GM18517 (cell line): Measurements from ENCODE around the gene FBXL14.

ENCODE experiments used
- ATAC-seq: cut with Tn5 transposase; IDR thresholded peaks from one replicate; pipeline ENCODE4 v1.9.1; 2021; ENCODE audit warnings: mild to moderate bottlenecking, moderate library complexity; ENCODE audit not compliant: unreplicated experiment

The FBXL14 gene

GRCh38 chr12:1540690-1541089 is 53.7 kb downstream of the FBXL14 start:
- ATAC-seq: no peak

DNA sequence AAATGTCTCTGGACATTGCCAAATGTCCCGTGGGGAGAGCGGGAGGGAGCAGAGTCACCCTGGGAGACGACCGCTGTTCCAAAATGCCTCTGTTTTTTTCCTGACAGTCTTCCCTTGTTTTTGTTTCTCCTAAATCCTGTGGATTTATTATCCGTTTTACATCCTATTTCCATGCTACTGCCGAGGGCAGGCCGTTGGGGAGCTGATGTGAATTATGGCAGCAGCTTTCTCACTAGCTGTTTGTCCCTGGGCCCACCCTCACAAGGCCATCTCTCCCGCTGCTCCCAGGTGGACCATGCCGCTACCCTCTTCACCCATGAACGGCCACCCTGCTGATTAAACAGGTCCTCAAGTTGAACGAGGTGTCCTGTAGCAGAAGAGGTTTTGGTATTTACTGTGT is 55.2 kb downstream of the FBXL14 start:
- no peak for ATAC-seq

- ATAC-seq: no peak
Measured at GRCh38 chr12:1536817-1537216, 57.6 kb downstream of the FBXL14 start.

DNA sequence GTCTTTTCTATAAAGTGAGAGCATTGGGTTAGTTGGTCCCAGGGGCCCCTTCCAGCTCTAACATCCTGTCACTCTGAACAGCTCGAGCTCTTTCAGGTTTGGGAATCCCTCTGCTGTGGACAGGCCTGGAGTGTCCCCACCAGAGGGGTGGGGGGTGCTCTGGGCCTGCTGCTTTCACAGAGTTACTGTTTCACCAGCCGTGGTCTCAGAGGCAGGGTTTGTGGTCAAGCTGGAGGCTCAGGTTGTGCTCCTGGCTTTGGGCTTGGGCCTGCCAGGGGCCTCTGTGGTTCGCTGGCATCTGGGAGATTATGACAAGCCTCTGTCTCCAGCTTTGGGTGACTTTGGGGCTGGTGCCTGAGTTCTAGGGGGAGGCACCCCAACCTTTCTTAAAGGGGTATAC is 59.6 kb downstream of the FBXL14 start:
- ATAC-seq: no peak

DNA sequence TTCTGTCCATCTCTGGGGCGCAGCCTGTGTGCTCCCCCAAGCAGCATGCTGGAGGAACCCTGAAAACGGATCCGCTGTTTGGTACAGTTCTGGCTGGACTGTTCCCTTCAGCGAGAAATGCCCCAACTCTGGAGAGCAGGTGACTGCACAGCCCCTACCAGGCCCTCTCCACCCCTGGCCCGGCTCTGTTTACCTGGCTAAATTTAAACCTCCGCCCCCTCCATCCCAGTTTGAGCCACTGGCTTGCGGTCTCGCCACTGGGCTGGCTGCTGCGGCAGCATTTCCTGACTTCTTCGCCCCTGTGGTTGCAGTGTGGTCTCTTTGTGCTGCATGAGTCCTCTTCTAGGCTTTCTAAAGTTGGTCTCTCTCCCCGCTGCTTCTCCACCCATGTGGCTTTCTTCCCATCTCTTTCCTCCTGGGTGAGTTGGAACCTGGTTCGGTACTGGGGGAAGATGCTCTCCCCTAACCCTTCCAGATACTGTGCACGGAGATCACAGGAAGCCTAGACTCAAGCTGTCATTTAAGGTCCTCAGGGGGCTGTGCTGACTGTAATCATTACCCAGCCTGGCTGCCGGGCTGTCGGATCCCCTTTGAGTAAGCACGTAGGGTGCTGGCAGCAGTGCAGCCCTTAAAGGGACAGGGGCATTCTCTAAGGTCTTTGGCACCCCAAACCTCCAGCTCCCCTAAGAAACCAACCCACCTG is 60.6 kb downstream of the FBXL14 start:
- ATAC-seq: peak; percentile 62

DNA sequence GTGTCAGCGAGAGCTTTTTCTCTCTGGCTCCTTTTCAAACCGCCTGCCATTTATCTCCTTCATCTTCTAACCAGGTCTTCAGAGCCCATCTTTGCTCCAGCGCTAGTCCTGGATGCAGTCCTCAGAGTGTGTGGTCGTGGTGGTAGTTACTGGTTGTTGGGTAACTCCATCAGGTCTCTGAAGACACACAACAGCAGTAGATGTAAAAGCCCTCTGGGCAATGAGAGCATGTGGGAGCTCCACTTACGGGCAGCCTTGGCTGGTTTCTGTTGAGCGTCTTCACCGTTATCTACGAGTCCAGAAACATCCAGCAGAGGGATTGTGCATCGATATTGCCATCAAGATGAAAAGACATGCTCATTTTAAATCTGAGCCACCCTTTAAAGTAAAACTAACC is 61.2 kb downstream of the FBXL14 start:
- ATAC-seq: peak; percentile 37

DNA sequence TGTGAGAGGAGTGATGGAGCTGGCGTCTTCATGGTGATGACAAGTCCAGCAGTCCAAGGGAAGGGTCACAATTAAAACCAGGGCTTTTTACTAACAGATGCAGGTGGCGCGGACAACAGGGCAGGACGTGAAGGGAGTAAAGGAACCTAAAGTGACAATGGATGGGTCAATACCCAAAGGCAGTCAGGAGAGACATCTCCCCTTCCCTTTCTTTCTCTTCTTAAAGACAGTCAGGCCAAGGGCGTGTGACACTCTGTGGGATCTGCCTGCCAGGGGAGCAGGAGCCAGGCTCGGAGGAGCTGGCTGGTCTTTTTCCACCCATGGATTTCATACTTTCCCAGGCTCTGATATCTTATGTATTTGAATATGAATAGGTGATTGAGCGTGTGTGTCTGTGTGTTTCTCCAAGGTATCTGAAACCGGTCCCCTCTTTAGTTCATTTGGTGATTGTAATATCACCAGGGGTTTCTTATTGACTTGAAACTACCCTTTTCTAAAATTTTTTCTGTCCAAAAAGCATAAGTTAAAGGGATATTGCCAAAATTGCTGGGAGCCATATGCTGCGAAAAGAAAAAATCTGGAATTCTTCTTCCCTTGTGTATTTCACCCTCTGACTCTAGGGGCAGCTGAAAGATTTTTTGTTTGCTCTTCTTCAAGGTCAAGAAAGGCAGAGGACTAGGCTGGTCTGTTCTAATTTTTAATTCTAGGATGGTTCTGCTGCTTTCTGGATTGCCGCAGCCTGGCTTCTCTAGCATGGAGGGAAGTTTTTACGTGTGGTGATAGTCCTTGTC is 61.8 kb downstream of the FBXL14 start:
- ATAC-seq: no peak

GRCh38 chr12:1531654-1532374 is 62.6 kb downstream of the FBXL14 start:
- ATAC-seq: no peak

DNA sequence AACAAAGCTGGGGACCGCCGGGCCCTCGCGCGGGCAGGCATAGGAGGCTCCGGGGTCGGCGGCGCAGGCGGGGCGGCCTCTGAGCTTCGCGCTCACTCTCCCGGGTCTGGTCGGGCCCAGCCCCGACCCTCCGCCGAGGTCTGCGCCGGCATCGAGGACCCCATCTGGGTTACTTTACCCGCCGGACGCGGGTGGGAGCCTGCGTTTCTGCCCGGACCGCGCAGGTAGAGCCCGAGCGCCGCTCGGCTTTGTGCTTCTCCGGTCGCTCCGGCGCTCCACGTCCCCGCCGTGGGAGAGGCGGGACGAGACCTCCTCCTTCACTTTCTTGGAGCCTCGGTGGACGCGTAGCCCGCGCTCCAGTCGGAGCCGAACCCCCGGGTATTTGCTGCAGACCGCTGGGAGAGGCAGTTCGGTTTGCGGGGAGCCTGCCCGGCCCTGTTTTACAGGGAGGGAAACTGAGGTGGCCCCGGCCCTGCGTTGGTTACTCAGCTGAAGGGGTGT is 63.2 kb downstream of the FBXL14 start:
- no peak for ATAC-seq

GRCh38 chr12:1530592-1531152 is 63.7 kb downstream of the FBXL14 start:
- ATAC-seq: no peak

DNA sequence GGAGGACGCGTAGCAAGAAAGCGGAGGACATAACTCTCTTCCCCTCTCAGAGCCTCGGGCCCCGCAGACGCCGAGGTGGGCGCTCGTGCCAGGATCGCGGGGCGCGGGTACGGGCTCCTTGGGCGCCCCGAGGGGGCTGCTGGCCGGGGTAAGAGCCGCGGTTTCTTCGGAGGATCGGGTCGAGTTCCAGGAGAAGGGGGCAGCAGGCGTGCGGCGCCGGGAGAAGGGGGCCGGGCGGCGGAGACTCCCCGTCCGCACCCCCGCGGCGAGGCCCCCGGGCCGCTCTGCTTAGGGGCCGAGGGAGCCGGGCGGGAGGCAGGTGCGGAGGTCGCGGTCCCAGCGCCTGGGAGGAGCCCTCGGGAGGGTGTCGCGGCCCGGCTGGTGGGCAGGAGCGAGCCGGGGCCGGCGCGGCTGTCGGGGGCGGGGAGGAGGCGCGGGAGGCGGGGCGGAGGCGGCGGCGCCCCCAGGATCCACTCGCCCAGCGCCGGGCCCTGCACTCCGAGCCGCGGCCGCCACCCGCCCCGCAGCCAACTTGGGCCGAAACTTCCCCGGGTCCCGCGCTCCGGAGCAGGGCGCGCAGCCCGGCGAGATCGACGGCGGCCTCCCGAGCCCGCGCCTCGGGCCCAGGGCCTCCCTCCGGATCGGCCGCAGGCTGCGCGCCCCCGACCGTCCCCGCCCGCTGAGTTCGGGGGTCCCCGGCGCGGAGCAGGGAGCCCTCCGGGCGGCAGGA is 64.4 kb downstream of the FBXL14 start:
- ATAC-seq: no peak

DNA sequence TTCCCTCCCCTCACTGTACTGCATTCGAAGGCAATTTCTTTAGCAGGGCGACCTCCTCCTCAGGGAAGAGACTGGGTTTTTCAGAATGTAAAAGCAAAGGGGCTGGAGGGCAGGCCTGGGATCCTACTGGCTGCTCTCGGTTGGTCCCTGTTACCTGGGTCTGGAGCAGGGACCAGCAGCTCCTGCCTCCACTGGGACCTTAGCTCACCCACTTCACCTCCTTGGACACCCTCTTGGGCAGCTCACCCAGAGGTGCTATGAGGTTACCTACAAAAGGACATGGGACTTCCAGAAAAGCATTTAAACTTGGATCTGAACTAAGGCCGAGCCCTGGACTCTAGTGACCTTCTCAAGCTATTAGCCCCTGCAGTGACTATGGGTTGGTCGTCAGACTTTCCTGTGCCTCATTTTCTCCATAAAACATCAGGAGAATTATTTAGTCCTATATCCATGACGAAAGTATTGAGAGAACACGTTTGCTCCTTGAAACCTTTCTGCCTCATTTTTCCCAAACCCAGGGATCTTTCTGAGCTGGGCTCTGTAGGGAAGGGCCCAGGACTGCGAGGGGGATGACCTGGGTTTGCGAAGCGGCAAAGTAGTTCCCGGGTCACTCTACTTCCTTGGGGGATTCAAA is 65.0 kb downstream of the FBXL14 start:
- ATAC-seq: no peak

DNA sequence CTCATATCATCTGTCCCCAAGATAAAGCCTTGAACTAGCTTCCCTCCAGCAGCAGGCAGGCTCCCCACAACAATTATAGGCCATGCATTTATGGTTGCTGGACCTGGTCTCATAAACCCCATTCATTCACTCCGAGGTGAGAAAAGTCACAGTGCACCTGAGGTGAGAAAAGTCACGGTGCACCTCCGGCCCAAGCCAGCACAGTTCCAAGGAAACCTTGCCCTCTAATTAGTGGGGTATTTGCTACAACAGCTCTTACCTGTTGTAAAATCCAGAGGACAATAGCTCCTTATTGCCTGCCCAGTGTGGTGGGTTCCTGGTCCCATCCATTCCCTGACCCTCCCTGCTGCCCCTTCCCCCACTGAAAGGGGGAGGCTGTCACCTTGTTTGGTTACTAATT is 65.6 kb downstream of the FBXL14 start:
- no peak for ATAC-seq

DNA sequence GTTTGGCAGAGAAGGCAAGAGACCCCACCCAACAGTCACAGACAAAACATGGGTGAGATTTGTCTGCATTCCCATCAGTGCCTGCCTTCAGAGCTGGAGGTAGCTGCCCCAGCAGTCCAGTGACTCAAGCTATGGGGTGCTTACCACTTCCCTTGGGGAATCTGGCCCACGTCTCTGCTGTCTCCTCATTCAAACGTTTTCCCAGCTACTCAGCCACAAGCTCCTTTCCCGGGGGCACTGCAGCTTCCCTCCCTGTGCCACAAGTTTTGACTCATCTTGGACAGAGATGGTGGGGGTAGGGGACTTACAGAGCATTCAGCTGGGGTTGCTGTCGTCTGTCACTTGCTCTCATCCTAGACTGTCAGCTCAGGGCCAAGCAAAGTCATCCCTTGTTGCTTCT is 66.6 kb downstream of the FBXL14 start:
- no peak for ATAC-seq

GRCh38 chr12:1525858-1526257 is 68.5 kb downstream of the FBXL14 start:
- no peak for ATAC-seq

- no peak for ATAC-seq
Measured at GRCh38 chr12:1523558-1524050, 70.8 kb downstream of the FBXL14 start.

- ATAC-seq: no peak
Measured at GRCh38 chr12:1523046-1523445, 71.3 kb downstream of the FBXL14 start.

- no peak for ATAC-seq
Measured at GRCh38 chr12:1519642-1520041, 74.7 kb downstream of the FBXL14 start.

DNA sequence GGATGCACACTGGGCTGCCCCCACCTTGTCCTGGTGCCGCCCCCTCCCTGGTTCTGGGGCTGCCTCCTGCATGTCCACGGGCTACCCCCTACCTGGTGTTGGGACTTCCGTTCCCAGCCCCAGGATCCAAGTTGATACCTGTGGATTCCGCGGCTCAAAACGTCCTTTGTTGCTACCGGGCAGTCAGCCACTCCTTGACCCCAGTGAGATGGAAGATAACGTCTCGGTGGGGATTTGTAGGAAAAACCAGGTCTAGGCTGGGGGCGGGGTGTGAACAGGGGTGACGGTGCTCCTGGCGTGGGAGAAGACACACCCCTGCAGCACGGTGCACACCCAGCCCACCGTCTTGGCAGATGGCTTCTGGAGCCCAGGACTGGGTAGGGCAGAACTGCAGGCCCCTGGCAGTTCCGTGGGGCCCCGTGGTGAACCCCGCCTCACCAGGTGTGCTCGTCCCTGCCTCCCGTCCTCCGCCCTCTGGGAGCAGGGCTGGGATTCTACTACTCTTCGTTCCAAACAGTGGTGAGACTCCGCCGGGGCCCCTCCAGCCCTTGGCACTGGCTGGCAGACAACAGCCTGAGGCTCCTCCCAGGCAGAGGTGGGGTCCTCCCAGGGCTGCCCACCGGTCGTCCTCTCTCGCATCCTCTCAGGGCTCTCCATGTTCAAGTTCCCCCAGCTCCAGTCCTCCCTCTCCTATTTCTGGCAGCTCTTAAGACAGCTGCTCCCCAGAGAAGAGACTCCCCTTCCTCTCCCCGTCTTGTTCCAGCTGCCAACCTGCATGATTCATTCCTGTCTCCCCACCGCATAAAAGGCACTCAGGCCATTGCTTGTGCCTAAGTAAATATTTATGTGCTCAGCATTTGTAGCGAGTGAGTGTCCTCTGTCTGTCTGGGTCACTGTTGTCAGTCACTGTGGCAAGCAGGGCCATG is 75.5 kb downstream of the FBXL14 start:
- no peak for ATAC-seq
